Measurements from ENCODE around the gene SAMD5. TPM values are rescaled to one million over a fixed set of nuclear protein-coding genes. Genes with fewer than 3 reads are reported as not detected.

The SAMD5 gene
- total RNA-seq, 1 donor from 2014 or later, result 18.6 TPM

DNA sequence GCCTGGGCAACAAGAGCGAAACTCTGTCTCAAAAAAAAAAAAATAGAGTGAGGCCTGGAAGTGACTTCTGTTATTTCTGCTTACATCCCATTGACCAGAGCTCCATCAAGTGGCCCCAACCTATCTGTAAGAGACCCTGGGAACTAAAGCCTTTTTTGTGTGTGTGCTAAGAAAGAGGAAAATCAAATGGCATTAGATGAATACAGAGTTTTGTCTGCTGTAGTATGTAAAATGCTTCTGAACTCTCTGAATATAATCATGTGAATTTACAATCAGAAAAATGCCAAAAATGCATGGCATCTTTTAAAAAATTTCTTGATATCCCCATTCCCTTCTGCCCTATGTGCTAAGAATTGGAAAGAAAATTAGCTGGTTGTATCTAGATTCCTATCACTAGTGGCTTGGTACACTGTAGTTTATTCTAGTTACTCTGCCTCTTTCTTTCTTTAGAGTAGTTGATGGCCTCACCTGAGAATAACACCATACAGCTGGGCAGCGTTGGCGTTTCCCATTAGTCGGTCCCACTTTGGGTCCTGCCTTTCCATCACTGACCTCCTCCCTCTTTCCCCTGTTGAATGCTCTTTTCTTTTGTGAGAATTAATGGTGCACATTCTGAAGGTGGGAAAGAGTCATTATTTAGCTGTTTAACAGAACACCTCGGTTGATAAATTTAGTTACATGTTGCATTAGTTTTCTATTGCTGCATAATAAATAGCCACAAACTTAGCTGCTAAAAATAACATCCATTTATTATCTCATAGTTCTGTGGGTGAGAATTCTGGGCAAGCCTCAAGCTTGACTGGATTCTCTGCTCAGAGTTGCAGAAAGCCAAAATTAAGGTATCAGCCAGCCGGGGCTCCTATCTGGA, 38.2 kb downstream of the SAMD5 start:
- H3K36me3 Mint-ChIP-seq (ENCODE audit: unreplicated experiment), result peaks cover 4% of the 10 kb centered on the region
- TF ChIP-seq, protein P1, sequence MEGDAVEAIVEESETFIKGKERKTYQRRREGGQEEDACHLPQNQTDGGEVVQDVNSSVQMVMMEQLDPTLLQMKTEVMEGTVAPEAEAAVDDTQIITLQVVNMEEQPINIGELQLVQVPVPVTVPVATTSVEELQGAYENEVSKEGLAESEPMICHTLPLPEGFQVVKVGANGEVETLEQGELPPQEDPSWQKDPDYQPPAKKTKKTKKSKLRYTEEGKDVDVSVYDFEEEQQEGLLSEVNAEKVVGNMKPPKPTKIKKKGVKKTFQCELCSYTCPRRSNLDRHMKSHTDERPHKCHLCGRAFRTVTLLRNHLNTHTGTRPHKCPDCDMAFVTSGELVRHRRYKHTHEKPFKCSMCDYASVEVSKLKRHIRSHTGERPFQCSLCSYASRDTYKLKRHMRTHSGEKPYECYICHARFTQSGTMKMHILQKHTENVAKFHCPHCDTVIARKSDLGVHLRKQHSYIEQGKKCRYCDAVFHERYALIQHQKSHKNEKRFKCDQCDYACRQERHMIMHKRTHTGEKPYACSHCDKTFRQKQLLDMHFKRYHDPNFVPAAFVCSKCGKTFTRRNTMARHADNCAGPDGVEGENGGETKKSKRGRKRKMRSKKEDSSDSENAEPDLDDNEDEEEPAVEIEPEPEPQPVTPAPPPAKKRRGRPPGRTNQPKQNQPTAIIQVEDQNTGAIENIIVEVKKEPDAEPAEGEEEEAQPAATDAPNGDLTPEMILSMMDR (IDR thresholded peaks at IDR 0.05), result no peak
- H3K27ac Mint-ChIP-seq (ENCODE audit: unreplicated experiment), result no peak overlapping the region

DNA sequence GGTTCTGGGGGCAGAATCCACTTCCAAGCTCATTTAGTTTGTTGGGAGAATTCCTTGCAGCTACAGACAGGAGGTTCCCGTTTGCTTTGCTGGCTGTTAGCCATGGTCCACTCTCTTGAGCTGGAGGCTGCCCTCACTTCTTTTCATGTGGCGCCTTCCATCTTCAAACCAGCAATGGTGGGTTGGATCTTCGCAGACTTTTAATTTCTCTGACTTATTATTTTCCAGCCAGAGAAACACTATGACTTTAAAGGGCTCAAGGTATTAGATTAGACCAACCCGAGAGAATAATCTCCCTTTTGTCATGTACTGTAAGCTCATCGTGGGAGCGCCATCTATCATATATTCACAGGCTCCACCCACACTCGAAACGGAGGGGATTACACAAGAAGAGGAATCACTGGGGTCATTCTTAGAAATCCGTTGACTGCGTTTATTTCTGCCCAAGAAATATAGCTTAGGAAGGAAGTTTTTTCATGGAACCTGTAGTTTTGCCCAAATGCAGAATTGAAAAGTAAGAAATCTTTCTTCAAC, 38.9 kb downstream of the SAMD5 start:
- TF ChIP-seq, protein P1 (IDR thresholded peaks at IDR 0.05), result no peak
- Mint-ChIP-seq H3K4me3 (ENCODE audit: unreplicated experiment) (no peak overlapping the region), H3K4me1 (ENCODE audit: unreplicated experiment) (peaks cover 26% of the 10 kb centered on the region), H3K27me3 (ENCODE audit: unreplicated experiment) (no peaks in the 10 kb centered on the region), H3K27ac (ENCODE audit: unreplicated experiment) (no peak overlapping the region), H3K9me3 (ENCODE audit: unreplicated experiment) (no peaks in the 10 kb centered on the region), H3K36me3 (ENCODE audit: unreplicated experiment) (peaks cover 3% of the 10 kb centered on the region)
- no peak for DNase-seq (ENCODE audit: extremely low spot score, unreplicated experiment)

More for the DNA sequence above, 38.2 kb downstream of the SAMD5 start:
- no peaks in the 10 kb centered on the region for H3K9me3 Mint-ChIP-seq (ENCODE audit: unreplicated experiment)
- DNase-seq (ENCODE audit: extremely low spot score, unreplicated experiment), result no peak
- H3K4me1 Mint-ChIP-seq (ENCODE audit: unreplicated experiment), result peaks cover 28% of the 10 kb centered on the region
- no peaks in the 10 kb centered on the region for H3K27me3 Mint-ChIP-seq (ENCODE audit: unreplicated experiment)
- no peak overlapping the region for H3K4me3 Mint-ChIP-seq (ENCODE audit: unreplicated experiment)

GRCh38 chr6:147548921-147549475, 40.5 kb downstream of the SAMD5 start:
- H3K27ac Mint-ChIP-seq (ENCODE audit: unreplicated experiment), result no peak overlapping the region

GRCh38 chr6:147549531-147549930, 41.0 kb downstream of the SAMD5 start:
- H3K4me3 Mint-ChIP-seq (ENCODE audit: unreplicated experiment), result no peak overlapping the region
- H3K36me3 Mint-ChIP-seq (ENCODE audit: unreplicated experiment), result peaks cover 3% of the 10 kb centered on the region
- H3K9me3 Mint-ChIP-seq (ENCODE audit: unreplicated experiment), result no peaks in the 10 kb centered on the region
- TF ChIP-seq, protein P1 (IDR thresholded peaks at IDR 0.05), result no peak
- no peak overlapping the region for H3K27ac Mint-ChIP-seq (ENCODE audit: unreplicated experiment)
- H3K4me1 Mint-ChIP-seq (ENCODE audit: unreplicated experiment), result peaks cover 22% of the 10 kb centered on the region
- DNase-seq (ENCODE audit: extremely low spot score, unreplicated experiment), result no peak
- H3K27me3 Mint-ChIP-seq (ENCODE audit: unreplicated experiment), result no peaks in the 10 kb centered on the region

More at GRCh38 chr6:147548921-147549475, 40.5 kb downstream of the SAMD5 start:
- no peak overlapping the region for H3K4me3 Mint-ChIP-seq (ENCODE audit: unreplicated experiment)
- peaks cover 3% of the 10 kb centered on the region for H3K36me3 Mint-ChIP-seq (ENCODE audit: unreplicated experiment)
- no peak for DNase-seq (ENCODE audit: extremely low spot score, unreplicated experiment)
- no peaks in the 10 kb centered on the region for H3K27me3 Mint-ChIP-seq (ENCODE audit: unreplicated experiment)
- no peaks in the 10 kb centered on the region for H3K9me3 Mint-ChIP-seq (ENCODE audit: unreplicated experiment)
- peaks cover 22% of the 10 kb centered on the region for H3K4me1 Mint-ChIP-seq (ENCODE audit: unreplicated experiment)
- TF ChIP-seq, protein P1 (IDR thresholded peaks at IDR 0.05), result no peak

- H3K4me3 Mint-ChIP-seq (ENCODE audit: unreplicated experiment), result no peak overlapping the region
- no peaks in the 10 kb centered on the region for H3K27me3 Mint-ChIP-seq (ENCODE audit: unreplicated experiment)
- TF ChIP-seq, protein P1 (IDR thresholded peaks at IDR 0.05), result no peak
- no peak overlapping the region for H3K27ac Mint-ChIP-seq (ENCODE audit: unreplicated experiment)
- H3K9me3 Mint-ChIP-seq (ENCODE audit: unreplicated experiment), result no peaks in the 10 kb centered on the region
- H3K4me1 Mint-ChIP-seq (ENCODE audit: unreplicated experiment), result peaks cover 14% of the 10 kb centered on the region
- no peak for DNase-seq (ENCODE audit: extremely low spot score, unreplicated experiment)
- peaks cover 3% of the 10 kb centered on the region for H3K36me3 Mint-ChIP-seq (ENCODE audit: unreplicated experiment)
Observed at GRCh38 chr6:147551976-147552375, 43.5 kb downstream of the SAMD5 start.

All from osteocyte (in vitro differentiated cells).